ENCODE measurements around the gene SSX2IP. TPM values are rescaled to one million over a fixed set of nuclear protein-coding genes. Genes with fewer than 3 reads are reported as not detected.
A peak's percentile ranks its signal among the peaks of the same experiment; 100 is the strongest.

The SSX2IP gene
- total and polyA plus RNA-seq, 2 donors from 2014 or later: 12.1 to 18.2 TPM

GRCh38 chr1:84691122-84691783, 992 bp upstream of the SSX2IP start:
- Histone ChIP-seq H3K36me3 (ENCODE audit: control insufficient read depth in 2 of 3, insufficient read depth in 3 of 3, low read length in 3 of 3) (no peaks in the 10 kb centered on the region), H3K9me3 (ENCODE audit: control insufficient read depth in 2 of 3, insufficient read depth in 1 of 3, low read length in 3 of 3) (no peaks in the 10 kb centered on the region), H3K27ac (ENCODE audit: low read depth in 2 of 2, low read length in 2 of 2) (peak overlapping the region; percentile 59 to 76), H3K9ac (ENCODE audit: low read length in 3 of 3) (peak overlapping the region; percentile 21 to 78 (median 43)), H3K4me3 (ENCODE audit: low read length in 3 of 3) (peak overlapping the region; percentile 54 to 80 (median 74)), H3K4me1 (ENCODE audit: control insufficient read depth in 2 of 3, insufficient read depth in 2 of 3, low read depth in 1 of 3, low read length in 3 of 3) (peaks cover 0 to 5% (median 0%) of the 10 kb centered on the region in 3 donors), H3K27me3 (ENCODE audit: control insufficient read depth, insufficient read depth, low read length) (no peaks in the 10 kb centered on the region)
- DNase-seq (peak in 2 of 5 donors; percentile 34 to 43), FAIRE-seq (no peak)
- TF ChIP-seq CTCF (IDR thresholded peaks at IDR 0.05; ENCODE audit: borderline replicate concordance, extremely low read depth, insufficient read depth): no peak
- intact Hi-C loops (cut with DNase I): no loop called here

- peak in 4 of 5 donors; percentile 76 to 87 (median 81) for DNase-seq
- peaks cover 0 to 5% (median 0%) of the 10 kb centered on the region in 3 donors for H3K4me1 ChIP-seq (ENCODE audit: control insufficient read depth in 2 of 3, insufficient read depth in 2 of 3, low read depth in 1 of 3, low read length in 3 of 3)
- H3K27ac ChIP-seq (ENCODE audit: low read depth in 2 of 2, low read length in 2 of 2): peak overlapping the region; percentile 34 to 69
- intact Hi-C loops (cut with DNase I): no loop called here
- peak overlapping the region; percentile 43 to 68 (median 58) for H3K9ac ChIP-seq (ENCODE audit: low read length in 3 of 3)
- H3K9me3 ChIP-seq (ENCODE audit: control insufficient read depth in 2 of 3, insufficient read depth in 1 of 3, low read length in 3 of 3): no peaks in the 10 kb centered on the region
- H3K4me3 ChIP-seq (ENCODE audit: low read length in 3 of 3): peak overlapping the region; percentile 71 to 75 (median 74)
- no peaks in the 10 kb centered on the region for H3K36me3 ChIP-seq (ENCODE audit: control insufficient read depth in 2 of 3, insufficient read depth in 3 of 3, low read length in 3 of 3)
- no peaks in the 10 kb centered on the region for H3K27me3 ChIP-seq (ENCODE audit: control insufficient read depth, insufficient read depth, low read length)
- no peak for FAIRE-seq
- peak; percentile 7 for TF ChIP-seq CTCF (IDR thresholded peaks at IDR 0.05; ENCODE audit: borderline replicate concordance, extremely low read depth, insufficient read depth)
These were observed 506 bp downstream of the SSX2IP start for GRCh38 chr1:84689514-84690396.

- TF ChIP-seq CTCF (IDR thresholded peaks at IDR 0.05; ENCODE audit: borderline replicate concordance, extremely low read depth, insufficient read depth): no peak
- no peak for FAIRE-seq
- Histone ChIP-seq H3K9ac (ENCODE audit: low read length in 3 of 3) (peak overlapping the region in 1 of 3 donors; percentile 68), H3K36me3 (ENCODE audit: control insufficient read depth in 2 of 3, insufficient read depth in 3 of 3, low read length in 3 of 3) (no peaks in the 10 kb centered on the region), H3K27ac (ENCODE audit: low read depth in 2 of 2, low read length in 2 of 2) (no peak overlapping the region), H3K27me3 (ENCODE audit: control insufficient read depth, insufficient read depth, low read length) (no peaks in the 10 kb centered on the region), H3K9me3 (ENCODE audit: control insufficient read depth in 2 of 3, insufficient read depth in 1 of 3, low read length in 3 of 3) (no peaks in the 10 kb centered on the region), H3K4me3 (ENCODE audit: low read length in 3 of 3) (peak overlapping the region in 2 of 3 donors; percentile 71 to 74), H3K4me1 (ENCODE audit: control insufficient read depth in 2 of 3, insufficient read depth in 2 of 3, low read depth in 1 of 3, low read length in 3 of 3) (peaks cover 0 to 5% (median 0%) of the 10 kb centered on the region in 3 donors)
- intact Hi-C loops (cut with DNase I): no loop called here
- no peak for DNase-seq
These were observed 1.7 kb downstream of the SSX2IP start for GRCh38 chr1:84688463-84689061.
